Fibroblast of lung (primary cell): ENCODE results near the gene TUBB1. TPM values are rescaled to one million over a fixed set of nuclear protein-coding genes. Genes with fewer than 3 reads are reported as not detected.
"Not testable (repeated sequence)": the region's sequence is repeated elsewhere in the genome, so short reads cannot be mapped to it uniquely, and the experiment has no call there.

Experiments used
- DNase-seq, 2 donors: peaks; one replicate each; pipeline versions ENCODE4 v3.0.0 to v3.0.0-alpha.2; 2010; ENCODE audit warnings: low read depth in 2 of 2
- H2AFZ ChIP-seq: 2 replicates; pipeline ENCODE4 v1.5.1; 2012; ENCODE audit warnings: low read length, control low read depth, inconsistent platforms
- H3K27ac ChIP-seq: 2 replicates; pipeline ENCODE4 v1.5.1; 2011; ENCODE audit warnings: low read length, control low read depth; ENCODE audit not compliant: insufficient read depth
- H3K27me3 ChIP-seq: 2 replicates; pipeline ENCODE4 v1.5.1; 2011; ENCODE audit warnings: mild to moderate bottlenecking, low read length; ENCODE audit not compliant: control insufficient read depth, insufficient read depth
- H3K36me3 ChIP-seq: 2 replicates; pipeline ENCODE4 v1.5.1; 2011; ENCODE audit warnings: low read length; ENCODE audit not compliant: control insufficient read depth, insufficient read depth
- H3K4me1 ChIP-seq: 2 replicates; pipeline ENCODE4 v1.5.1; 2011; ENCODE audit warnings: low read length; ENCODE audit not compliant: control insufficient read depth, insufficient read depth; ENCODE audit errors: extremely low read depth
- H3K4me2 ChIP-seq: 2 replicates; pipeline ENCODE4 v1.5.1; 2011; ENCODE audit warnings: low read length, control low read depth; ENCODE audit not compliant: insufficient read depth; ENCODE audit errors: extremely low read depth
- H3K4me3 ChIP-seq, 4 experiments: fragments of 200-600 bp in 1 of 4; sonication (generic) in 1 of 4; replicated peaks in 1 of 4; 2 replicates each; pipeline ENCODE4 v1.5.1; 2011 to 2016; ENCODE audit warnings: low read length in 4 of 4, low read depth in 3 of 4, mild to moderate bottlenecking in 3 of 4, control low read depth in 2 of 4, inconsistent platforms in 1 of 4, mixed read lengths in 1 of 4; ENCODE audit not compliant: insufficient read depth in 1 of 4; ENCODE audit errors: control extremely low read depth in 1 of 4
- H3K79me2 ChIP-seq: 2 replicates; pipeline ENCODE4 v1.5.1; 2012; ENCODE audit warnings: mild to moderate bottlenecking, low read length, inconsistent platforms; ENCODE audit not compliant: control insufficient read depth, insufficient read depth
- H3K9ac ChIP-seq: 2 replicates; pipeline ENCODE4 v1.5.1; 2011; ENCODE audit warnings: mild to moderate bottlenecking, low read length, control low read depth; ENCODE audit not compliant: insufficient read depth
- H3K9me3 ChIP-seq: 2 replicates; pipeline ENCODE4 v1.5.1; 2012; ENCODE audit warnings: low read depth, low read length; ENCODE audit not compliant: control insufficient read depth, insufficient read depth
- H4K20me1 ChIP-seq: 2 replicates; pipeline ENCODE4 v1.5.1; 2011; ENCODE audit warnings: low read length; ENCODE audit not compliant: control insufficient read depth, insufficient read depth; ENCODE audit errors: extremely low read depth
- EZH2 ChIP-seq: IDR thresholded peaks from 2 replicates; pipeline ENCODE4 v1.5.1; 2012; ENCODE audit warnings: low read length, control low read depth, mild to moderate bottlenecking; ENCODE audit errors: missing control alignments
- polyA plus RNA-seq, 2 donors: library from polyadenylated mRNA; depleted of rRNA in 1 of 2; stranded (reverse) in 1 of 2; unstranded in 1 of 2; fragments of >200 nt; gene quantifications; 2 replicates each; pipeline ENCODE4 v1.2.1, GENCODE V29; 2011 to 2012; ENCODE audit warnings: missing spikeins in 1 of 2
- total RNA-seq: library from RNA; depleted of rRNA; stranded (reverse); fragments of >200 nt; gene quantifications from 2 replicates; pipeline ENCODE4 v1.2.1, GENCODE V29; 2014
- TF ChIP-seq, protein P1 (sequence below), 2 donors: IDR thresholded peaks in 1 of 2; conservative IDR thresholded peaks in 1 of 2; 1 replicate in 1 of 2; 2 replicates in 1 of 2; pipeline ENCODE4 v1.5.1; 2011 to 2012; ENCODE audit warnings: low read length in 2 of 2, control low read depth in 1 of 2, inconsistent platforms in 1 of 2, low read depth in 1 of 2, mild to moderate bottlenecking in 1 of 2

TUBB1 gene
- total and polyA plus RNA-seq, 2 donors (not counting 1 experiment from before 2014, with no cell fraction given) = under 0.01 TPM; not detected in 1

DNA sequence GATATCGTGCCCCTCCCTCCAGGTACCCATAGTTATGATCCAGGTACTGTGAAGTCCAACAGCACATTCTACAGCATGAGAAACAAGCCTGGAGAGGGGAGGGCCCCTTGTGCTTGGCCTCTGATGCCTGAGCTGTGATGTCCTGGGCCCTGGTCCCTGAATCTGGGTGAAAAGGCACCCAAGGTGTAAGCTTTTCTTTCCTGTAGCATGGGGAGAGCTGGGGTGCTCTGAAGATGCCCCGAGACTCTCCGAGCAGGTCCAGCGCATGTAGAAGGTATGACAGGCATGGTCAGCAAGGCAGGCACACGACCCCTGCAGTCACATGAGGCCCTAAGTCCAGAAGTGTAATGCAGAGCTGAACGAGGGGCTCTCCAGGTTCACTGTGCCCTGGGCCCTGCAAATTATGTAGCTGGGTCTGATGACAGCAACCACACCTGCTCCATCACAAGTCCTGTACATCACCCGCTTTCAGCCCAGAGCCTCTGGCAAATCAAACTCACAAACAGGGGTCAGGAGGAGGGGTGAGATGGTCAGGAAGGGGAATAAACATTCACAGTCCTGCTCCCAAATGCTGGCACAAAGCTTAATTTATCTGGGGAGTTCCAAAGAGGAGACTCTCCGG lies 10.4 kb upstream of the TUBB1 start:
- no peak for DNase-seq
- H3K4me2 ChIP-seq = no peak overlapping the region
- no peaks in the 10 kb centered on the region for H4K20me1 ChIP-seq
- H3K4me3 ChIP-seq = no peak overlapping the region
- peaks cover 10% of the 10 kb centered on the region for H3K79me2 ChIP-seq
- peaks cover 19% of the 10 kb centered on the region for H3K4me1 ChIP-seq
- no peak overlapping the region for H2AFZ ChIP-seq
- no peak overlapping the region for H3K27ac ChIP-seq
- no peaks in the 10 kb centered on the region for H3K27me3 ChIP-seq
- no peaks in the 10 kb centered on the region for H3K36me3 ChIP-seq
- no peaks in the 10 kb centered on the region for H3K9me3 ChIP-seq
- H3K9ac ChIP-seq = no peak overlapping the region
- TF ChIP-seq, protein P1, sequence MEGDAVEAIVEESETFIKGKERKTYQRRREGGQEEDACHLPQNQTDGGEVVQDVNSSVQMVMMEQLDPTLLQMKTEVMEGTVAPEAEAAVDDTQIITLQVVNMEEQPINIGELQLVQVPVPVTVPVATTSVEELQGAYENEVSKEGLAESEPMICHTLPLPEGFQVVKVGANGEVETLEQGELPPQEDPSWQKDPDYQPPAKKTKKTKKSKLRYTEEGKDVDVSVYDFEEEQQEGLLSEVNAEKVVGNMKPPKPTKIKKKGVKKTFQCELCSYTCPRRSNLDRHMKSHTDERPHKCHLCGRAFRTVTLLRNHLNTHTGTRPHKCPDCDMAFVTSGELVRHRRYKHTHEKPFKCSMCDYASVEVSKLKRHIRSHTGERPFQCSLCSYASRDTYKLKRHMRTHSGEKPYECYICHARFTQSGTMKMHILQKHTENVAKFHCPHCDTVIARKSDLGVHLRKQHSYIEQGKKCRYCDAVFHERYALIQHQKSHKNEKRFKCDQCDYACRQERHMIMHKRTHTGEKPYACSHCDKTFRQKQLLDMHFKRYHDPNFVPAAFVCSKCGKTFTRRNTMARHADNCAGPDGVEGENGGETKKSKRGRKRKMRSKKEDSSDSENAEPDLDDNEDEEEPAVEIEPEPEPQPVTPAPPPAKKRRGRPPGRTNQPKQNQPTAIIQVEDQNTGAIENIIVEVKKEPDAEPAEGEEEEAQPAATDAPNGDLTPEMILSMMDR (conservative IDR thresholded peaks at IDR 0.05 in 1 of 2, IDR thresholded peaks at IDR 0.05 in 1 of 2; ENCODE audit: low read depth in 1 of 2, low read length in 2 of 2) = no peak
- no peak for TF ChIP-seq EZH2

DNA sequence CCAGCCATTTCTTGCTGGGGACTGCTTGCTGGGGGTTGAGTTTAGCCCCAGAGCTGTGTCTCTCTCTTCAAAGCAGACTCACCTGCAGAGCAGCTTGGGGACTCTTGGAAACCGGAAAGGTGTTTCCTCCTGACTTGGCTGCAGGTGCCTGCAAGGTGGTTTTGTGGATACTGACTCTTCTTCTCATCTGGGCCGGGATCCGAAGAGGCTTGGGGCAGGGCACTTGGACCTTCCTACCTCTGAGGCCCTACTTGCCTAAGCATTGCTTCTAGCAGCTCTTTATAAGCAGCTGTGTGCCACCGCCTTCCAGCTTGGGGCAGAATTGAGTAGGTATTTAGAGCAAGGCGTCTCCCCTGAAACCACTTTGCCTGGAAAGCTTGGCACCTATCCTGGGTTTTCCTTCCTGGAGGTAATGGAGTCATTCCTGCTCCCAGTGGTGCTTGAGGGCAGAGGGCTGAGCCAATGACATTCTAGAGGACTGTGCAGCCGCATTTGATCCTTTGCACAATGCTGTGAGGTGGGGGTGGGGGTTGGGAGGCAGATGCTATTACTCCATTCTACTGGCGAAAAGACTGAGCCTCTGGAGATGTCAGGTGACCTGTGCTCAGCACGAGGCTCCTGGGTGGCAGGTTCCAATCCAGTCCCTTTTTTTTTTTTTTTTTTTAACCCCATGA lies 8.8 kb upstream of the TUBB1 start:
- H3K9me3 ChIP-seq = no peaks in the 10 kb centered on the region
- peaks cover 15% of the 10 kb centered on the region for H3K4me1 ChIP-seq
- no peaks in the 10 kb centered on the region for H3K36me3 ChIP-seq
- no peak overlapping the region for H3K4me3 ChIP-seq
- no peaks in the 10 kb centered on the region for H4K20me1 ChIP-seq
- DNase-seq = peak in 1 of 2 donors; percentile 63
- no peak overlapping the region for H3K9ac ChIP-seq
- H3K79me2 ChIP-seq = peaks cover 9% of the 10 kb centered on the region
- no peaks in the 10 kb centered on the region for H3K27me3 ChIP-seq
- H3K4me2 ChIP-seq = no peak overlapping the region
- H3K27ac ChIP-seq = peak overlapping the region; percentile 67
- no peak overlapping the region for H2AFZ ChIP-seq
- TF ChIP-seq, protein P1 (conservative IDR thresholded peaks at IDR 0.05 in 1 of 2, IDR thresholded peaks at IDR 0.05 in 1 of 2; ENCODE audit: low read depth in 1 of 2, low read length in 2 of 2) = no peak
- TF ChIP-seq EZH2 = no peak

DNA sequence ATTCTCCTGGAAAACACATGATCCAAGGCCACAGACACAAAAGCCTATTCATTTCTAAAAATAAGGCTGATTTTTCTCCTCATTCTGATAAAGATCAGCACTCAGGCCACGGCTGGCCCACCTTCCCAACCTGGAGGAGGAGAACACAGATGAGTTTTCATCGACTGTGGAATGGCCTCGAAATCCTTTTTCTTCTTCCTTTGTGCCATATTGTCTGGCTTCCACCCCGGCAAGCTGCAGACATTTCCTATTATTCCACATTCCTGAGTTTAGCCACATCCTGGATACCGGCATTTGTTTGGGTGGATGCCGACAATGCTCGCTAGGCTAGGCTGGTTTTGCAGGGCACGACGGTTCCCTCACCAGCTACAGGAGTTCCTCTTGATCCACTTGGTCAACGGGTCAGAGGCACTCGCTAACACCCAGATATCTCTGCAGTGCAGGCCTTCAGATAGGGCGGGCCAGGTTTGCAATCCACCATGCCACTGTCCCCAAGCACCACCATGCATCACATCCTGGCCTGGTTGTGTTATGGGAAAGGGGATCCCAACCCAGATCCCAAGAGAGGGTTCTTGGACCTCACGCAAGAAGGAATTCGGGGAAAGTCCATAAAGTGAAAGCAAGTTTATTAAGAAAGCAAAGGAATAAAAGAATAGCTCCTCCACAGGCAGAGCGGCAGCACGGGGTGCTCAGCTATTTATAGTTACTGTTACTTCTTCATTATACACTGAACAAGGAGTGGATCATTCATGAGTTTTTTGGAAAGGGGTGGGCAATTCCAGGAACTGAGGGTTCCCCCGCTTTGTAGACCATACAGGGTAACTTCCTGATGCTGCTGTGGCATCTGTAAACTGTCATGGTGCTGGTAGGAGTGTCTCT lies 8.0 kb upstream of the TUBB1 start:
- peaks cover 11% of the 10 kb centered on the region for H3K4me1 ChIP-seq
- DNase-seq = peak; percentile 64 to 94
- peak overlapping the region; percentile 66 for H3K4me2 ChIP-seq
- H3K9me3 ChIP-seq = no peaks in the 10 kb centered on the region
- TF ChIP-seq, protein P1 (conservative IDR thresholded peaks at IDR 0.05 in 1 of 2, IDR thresholded peaks at IDR 0.05 in 1 of 2; ENCODE audit: low read depth in 1 of 2, low read length in 2 of 2) = no peak
- no peak for TF ChIP-seq EZH2
- H3K27me3 ChIP-seq = no peaks in the 10 kb centered on the region
- no peaks in the 10 kb centered on the region for H4K20me1 ChIP-seq
- no peak overlapping the region for H3K4me3 ChIP-seq
- H3K79me2 ChIP-seq = peaks cover 5% of the 10 kb centered on the region
- H3K9ac ChIP-seq = no peak overlapping the region
- no peaks in the 10 kb centered on the region for H3K36me3 ChIP-seq
- H3K27ac ChIP-seq = peak overlapping the region; percentile 67
- peak overlapping the region; percentile 29 for H2AFZ ChIP-seq

DNA sequence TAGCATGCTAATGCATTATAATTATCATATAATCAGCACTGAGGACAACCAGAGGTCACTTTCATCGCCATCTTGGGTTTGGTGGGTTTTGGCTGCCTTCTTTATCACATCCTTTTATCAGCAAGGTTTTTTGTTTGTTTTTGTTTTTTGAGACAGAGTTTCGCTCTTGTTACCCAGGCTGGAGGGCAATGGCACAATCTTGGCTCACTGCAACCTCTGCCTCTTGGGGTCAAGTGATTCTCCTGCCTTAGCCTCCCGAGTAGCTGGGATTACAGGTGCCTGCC lies 7.4 kb upstream of the TUBB1 start:
- H3K36me3 ChIP-seq, H3K4me2 ChIP-seq, H3K9ac ChIP-seq, H3K4me3 ChIP-seq, H3K27me3 ChIP-seq, H2AFZ ChIP-seq, H3K27ac ChIP-seq, H3K79me2 ChIP-seq, H4K20me1 ChIP-seq, H3K9me3 ChIP-seq, DNase-seq: not testable (repeated sequence)
- H3K4me1 ChIP-seq = peaks cover 11% of the 10 kb centered on the region
